Measurements from ENCODE around the gene HAO2.

Gene HAO2

GRCh38 chr1:119363162-119363561, 5.4 kb upstream of the HAO2 start:
- H2AFZ ChIP-seq (ENCODE audit: low read depth, low read length) = no peak overlapping the region
- H3K9ac ChIP-seq (ENCODE audit: low read depth, low read length) = no peak overlapping the region
- H3K79me2 ChIP-seq (ENCODE audit: insufficient read depth, low read length) = no peaks in the 10 kb centered on the region
- H3K36me3 ChIP-seq (ENCODE audit: insufficient read depth, low read length) = no peaks in the 10 kb centered on the region
- no peaks in the 10 kb centered on the region for H4K20me1 ChIP-seq (ENCODE audit: insufficient read depth, low read length)
- H3K27me3 ChIP-seq (ENCODE audit: insufficient read depth, low read length, poor library complexity) = no peaks in the 10 kb centered on the region
- H3K4me1 ChIP-seq (ENCODE audit: insufficient read depth, low read length) = no peaks in the 10 kb centered on the region
- H3K9me3 ChIP-seq (ENCODE audit: insufficient read depth, low read length, severe bottlenecking) = no peaks in the 10 kb centered on the region
- ATAC-seq (ENCODE audit: insufficient read depth, low read depth) = no peak
- H3K4me2 ChIP-seq (ENCODE audit: insufficient read depth, low read length) = no peak overlapping the region
- H3K27ac ChIP-seq (ENCODE audit: low read length) = no peak overlapping the region
- H3K4me3 ChIP-seq (ENCODE audit: low read depth in 1 of 2, low read length in 2 of 2) = no peak overlapping the region
- no peak for DNase-seq
- no peak for TF ChIP-seq CTCF (IDR thresholded peaks at IDR 0.05; ENCODE audit: borderline replicate concordance, extremely low read depth, low read length, poor library complexity, severe bottlenecking)
- no peak for TF ChIP-seq EZH2 (IDR thresholded peaks at IDR 0.05; ENCODE audit: borderline replicate concordance, low read depth, low read length, severe bottlenecking)

- Histone ChIP-seq H3K79me2 (ENCODE audit: insufficient read depth, low read length) (no peaks in the 10 kb centered on the region), H3K4me1 (ENCODE audit: insufficient read depth, low read length) (no peaks in the 10 kb centered on the region), H4K20me1 (ENCODE audit: insufficient read depth, low read length) (no peaks in the 10 kb centered on the region), H3K27me3 (ENCODE audit: insufficient read depth, low read length, poor library complexity) (peaks cover 4% of the 10 kb centered on the region), H3K36me3 (ENCODE audit: insufficient read depth, low read length) (no peaks in the 10 kb centered on the region), H3K9me3 (ENCODE audit: insufficient read depth, low read length, severe bottlenecking) (no peaks in the 10 kb centered on the region), H3K4me3 (ENCODE audit: low read depth in 1 of 2, low read length in 2 of 2) (no peak overlapping the region), H3K9ac (ENCODE audit: low read depth, low read length) (no peak overlapping the region), H3K27ac (ENCODE audit: low read length) (no peak overlapping the region), H3K4me2 (ENCODE audit: insufficient read depth, low read length) (no peak overlapping the region), H2AFZ (ENCODE audit: low read depth, low read length) (no peak overlapping the region)
- TF ChIP-seq CTCF (IDR thresholded peaks at IDR 0.05; ENCODE audit: borderline replicate concordance, extremely low read depth, low read length, poor library complexity, severe bottlenecking) (no peak), EZH2 (IDR thresholded peaks at IDR 0.05; ENCODE audit: borderline replicate concordance, low read depth, low read length, severe bottlenecking) (no peak)
- no peak for DNase-seq
- ATAC-seq (ENCODE audit: insufficient read depth, low read depth) = no peak
Observed at GRCh38 chr1:119364640-119365039, 3.9 kb upstream of the HAO2 start.

- Histone ChIP-seq H3K4me3 (ENCODE audit: low read depth in 1 of 2, low read length in 2 of 2) (no peak overlapping the region), H3K36me3 (ENCODE audit: insufficient read depth, low read length) (no peaks in the 10 kb centered on the region), H3K27ac (ENCODE audit: low read length) (no peak overlapping the region), H3K27me3 (ENCODE audit: insufficient read depth, low read length, poor library complexity) (peaks cover 4% of the 10 kb centered on the region), H3K9ac (ENCODE audit: low read depth, low read length) (no peak overlapping the region), H4K20me1 (ENCODE audit: insufficient read depth, low read length) (no peaks in the 10 kb centered on the region), H3K4me1 (ENCODE audit: insufficient read depth, low read length) (no peaks in the 10 kb centered on the region), H3K9me3 (ENCODE audit: insufficient read depth, low read length, severe bottlenecking) (no peaks in the 10 kb centered on the region), H2AFZ (ENCODE audit: low read depth, low read length) (no peak overlapping the region), H3K4me2 (ENCODE audit: insufficient read depth, low read length) (no peak overlapping the region), H3K79me2 (ENCODE audit: insufficient read depth, low read length) (no peaks in the 10 kb centered on the region)
- DNase-seq (no peak), ATAC-seq (ENCODE audit: insufficient read depth, low read depth) (no peak)
- TF ChIP-seq EZH2 (IDR thresholded peaks at IDR 0.05; ENCODE audit: borderline replicate concordance, low read depth, low read length, severe bottlenecking) (no peak), CTCF (IDR thresholded peaks at IDR 0.05; ENCODE audit: borderline replicate concordance, extremely low read depth, low read length, poor library complexity, severe bottlenecking) (no peak)
Observed at GRCh38 chr1:119366424-119366823, 2.2 kb upstream of the HAO2 start.
